Measurements from ENCODE around the gene MEIS3.

DNA sequence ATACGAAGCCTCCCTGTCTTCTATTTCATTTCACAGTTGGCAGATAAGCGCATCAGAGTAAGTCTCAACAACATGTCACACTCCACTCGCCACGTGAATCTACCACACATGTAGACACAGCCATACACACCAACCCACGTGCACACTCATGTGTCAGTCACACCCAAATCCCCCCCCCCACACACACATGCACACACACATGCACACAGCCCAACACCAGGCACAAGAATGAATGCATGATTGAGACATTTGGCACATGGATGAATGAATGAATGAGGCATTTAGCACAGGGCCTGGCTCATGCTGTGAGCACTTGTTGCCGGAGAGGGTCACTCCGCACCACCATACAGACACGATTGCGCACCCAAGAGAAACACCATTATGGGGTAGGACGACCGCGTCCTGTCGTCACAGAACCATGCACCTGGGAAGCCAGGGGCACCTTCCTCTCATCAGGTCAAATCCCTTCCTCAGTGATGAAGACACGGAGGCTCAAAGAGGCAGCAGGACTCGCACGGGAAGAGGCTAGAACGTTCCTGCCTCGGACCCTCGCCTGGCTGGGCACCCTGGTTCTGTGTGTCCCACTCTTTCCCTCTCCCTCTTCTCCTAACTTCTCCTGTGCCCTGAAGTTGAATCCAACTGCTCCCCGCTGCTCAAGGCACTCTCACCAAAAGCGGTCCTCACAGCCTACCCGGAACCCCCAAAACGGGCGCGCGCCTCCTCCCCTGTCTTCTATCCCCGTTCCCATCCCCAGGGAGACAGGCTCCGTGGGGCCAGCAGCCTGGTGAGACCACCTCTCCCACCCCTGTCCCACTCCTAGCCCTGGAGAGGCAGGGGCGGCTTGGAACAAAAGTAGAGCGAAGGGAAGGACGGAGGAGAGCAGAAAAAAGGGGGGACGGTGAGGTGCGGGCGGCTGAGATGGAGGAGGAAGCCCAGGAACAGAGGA, 1.3 kb downstream of the MEIS3 start:
- TF ChIP-seq KDM1A (IDR thresholded peaks at IDR 0.05; ENCODE audit: borderline replicate concordance) = no peak
- no peak for TF ChIP-seq POLR2AphosphoS5 (IDR thresholded peaks at IDR 0.05; ENCODE audit: low read length)
- TF ChIP-seq NFYB (IDR thresholded peaks at IDR 0.05; ENCODE audit: insufficient read depth, low read depth, low read length) = no peak
- TF ChIP-seq, protein P1, sequence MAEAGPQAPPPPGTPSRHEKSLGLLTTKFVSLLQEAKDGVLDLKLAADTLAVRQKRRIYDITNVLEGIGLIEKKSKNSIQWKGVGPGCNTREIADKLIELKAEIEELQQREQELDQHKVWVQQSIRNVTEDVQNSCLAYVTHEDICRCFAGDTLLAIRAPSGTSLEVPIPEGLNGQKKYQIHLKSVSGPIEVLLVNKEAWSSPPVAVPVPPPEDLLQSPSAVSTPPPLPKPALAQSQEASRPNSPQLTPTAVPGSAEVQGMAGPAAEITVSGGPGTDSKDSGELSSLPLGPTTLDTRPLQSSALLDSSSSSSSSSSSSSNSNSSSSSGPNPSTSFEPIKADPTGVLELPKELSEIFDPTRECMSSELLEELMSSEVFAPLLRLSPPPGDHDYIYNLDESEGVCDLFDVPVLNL (IDR thresholded peaks at IDR 0.05; ENCODE audit: low read depth, low read length) = no peak
- TF ChIP-seq, protein P2, sequence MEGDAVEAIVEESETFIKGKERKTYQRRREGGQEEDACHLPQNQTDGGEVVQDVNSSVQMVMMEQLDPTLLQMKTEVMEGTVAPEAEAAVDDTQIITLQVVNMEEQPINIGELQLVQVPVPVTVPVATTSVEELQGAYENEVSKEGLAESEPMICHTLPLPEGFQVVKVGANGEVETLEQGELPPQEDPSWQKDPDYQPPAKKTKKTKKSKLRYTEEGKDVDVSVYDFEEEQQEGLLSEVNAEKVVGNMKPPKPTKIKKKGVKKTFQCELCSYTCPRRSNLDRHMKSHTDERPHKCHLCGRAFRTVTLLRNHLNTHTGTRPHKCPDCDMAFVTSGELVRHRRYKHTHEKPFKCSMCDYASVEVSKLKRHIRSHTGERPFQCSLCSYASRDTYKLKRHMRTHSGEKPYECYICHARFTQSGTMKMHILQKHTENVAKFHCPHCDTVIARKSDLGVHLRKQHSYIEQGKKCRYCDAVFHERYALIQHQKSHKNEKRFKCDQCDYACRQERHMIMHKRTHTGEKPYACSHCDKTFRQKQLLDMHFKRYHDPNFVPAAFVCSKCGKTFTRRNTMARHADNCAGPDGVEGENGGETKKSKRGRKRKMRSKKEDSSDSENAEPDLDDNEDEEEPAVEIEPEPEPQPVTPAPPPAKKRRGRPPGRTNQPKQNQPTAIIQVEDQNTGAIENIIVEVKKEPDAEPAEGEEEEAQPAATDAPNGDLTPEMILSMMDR (IDR thresholded peaks at IDR 0.05 in 2 of 3, conservative IDR thresholded peaks at IDR 0.05 in 1 of 3; ENCODE audit: control insufficient read depth in 2 of 3, extremely low read depth in 1 of 3, insufficient read depth in 1 of 3, low read depth in 3 of 3, low read length in 3 of 3) = no peak
